IMR-90 (cell line): Measurements from ENCODE around the gene ALOXE3.

Experiments
- FOS ChIP-seq: fragments of 150-350 bp; IDR thresholded peaks from 2 replicates; pipeline ENCODE4 v1.6.1; 2016; ENCODE audit warnings: low read depth, low read length
- TF ChIP-seq, protein P1 (sequence below): conservative IDR thresholded peaks from 2 replicates; pipeline ENCODE4 v1.5.1; 2012; ENCODE audit warnings: mild to moderate bottlenecking, low read depth, low read length, improper control_type of control experiment

DNA sequence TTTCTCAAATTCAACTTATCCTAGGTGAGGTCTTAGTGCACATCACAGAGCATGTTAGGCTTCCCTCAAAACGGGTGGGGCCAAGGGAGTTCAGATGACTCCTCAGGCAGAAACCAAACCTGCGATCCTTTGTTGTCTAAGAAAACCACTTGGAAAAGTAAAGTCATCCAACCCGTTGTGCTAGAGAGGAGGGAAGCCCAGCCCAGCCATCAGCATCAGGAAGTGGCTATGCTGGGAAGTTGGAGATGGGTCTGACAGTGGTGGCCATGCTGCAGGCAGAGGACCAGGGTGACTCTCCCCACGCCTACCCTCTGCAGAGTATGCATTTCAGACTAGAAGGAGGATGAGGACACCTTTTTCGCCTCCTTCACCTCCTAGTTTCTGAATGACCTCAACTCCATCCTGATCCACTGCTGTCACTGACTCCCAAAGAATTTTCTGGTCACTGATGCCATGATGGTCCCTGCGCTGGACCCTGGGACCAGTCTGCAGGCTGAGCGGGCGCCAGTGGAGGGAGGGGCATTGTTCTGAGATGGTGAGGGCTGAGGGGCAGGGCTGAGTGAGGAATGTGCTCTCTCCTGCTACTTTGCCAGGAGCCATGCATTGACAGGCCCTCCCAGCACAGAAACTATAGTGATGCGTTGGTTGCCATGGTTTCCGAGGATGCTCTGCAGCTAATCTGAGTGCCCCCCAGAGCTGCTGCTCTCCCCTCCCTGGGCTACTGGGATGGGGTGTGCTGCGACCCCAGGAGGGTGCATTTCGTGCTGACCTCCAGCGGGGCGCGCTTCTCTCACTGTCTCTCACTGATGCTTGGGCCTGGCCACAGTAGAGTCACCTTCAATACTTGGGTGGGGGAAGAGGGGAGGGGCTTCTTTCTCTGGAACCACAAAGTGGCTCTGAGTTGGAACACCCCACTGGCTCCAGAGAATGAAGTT is 51.2 kb downstream of the ALOXE3 start:
- TF ChIP-seq, protein P1, sequence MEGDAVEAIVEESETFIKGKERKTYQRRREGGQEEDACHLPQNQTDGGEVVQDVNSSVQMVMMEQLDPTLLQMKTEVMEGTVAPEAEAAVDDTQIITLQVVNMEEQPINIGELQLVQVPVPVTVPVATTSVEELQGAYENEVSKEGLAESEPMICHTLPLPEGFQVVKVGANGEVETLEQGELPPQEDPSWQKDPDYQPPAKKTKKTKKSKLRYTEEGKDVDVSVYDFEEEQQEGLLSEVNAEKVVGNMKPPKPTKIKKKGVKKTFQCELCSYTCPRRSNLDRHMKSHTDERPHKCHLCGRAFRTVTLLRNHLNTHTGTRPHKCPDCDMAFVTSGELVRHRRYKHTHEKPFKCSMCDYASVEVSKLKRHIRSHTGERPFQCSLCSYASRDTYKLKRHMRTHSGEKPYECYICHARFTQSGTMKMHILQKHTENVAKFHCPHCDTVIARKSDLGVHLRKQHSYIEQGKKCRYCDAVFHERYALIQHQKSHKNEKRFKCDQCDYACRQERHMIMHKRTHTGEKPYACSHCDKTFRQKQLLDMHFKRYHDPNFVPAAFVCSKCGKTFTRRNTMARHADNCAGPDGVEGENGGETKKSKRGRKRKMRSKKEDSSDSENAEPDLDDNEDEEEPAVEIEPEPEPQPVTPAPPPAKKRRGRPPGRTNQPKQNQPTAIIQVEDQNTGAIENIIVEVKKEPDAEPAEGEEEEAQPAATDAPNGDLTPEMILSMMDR, result no peak
- no peak for TF ChIP-seq FOS
